GM13977 (cell line): ENCODE results near the gene ORC4.

Experiments
- DNase-seq: peaks from one replicate; pipeline ENCODE4 v3.0.0; 2012; ENCODE audit warnings: low spot score
- in situ Hi-C: fragments of 300-500 bp; cut with MboI; formaldehyde crosslinking; loops from one replicate; pipeline ENCODE4 v1.12.0; 2022; ENCODE audit warnings: low sequenced_read_pairs, low pct_unique_long_range_greater_than_20kb, mixed read lengths, inconsistent platforms; ENCODE audit not compliant: unreplicated experiment
- TF ChIP-seq, protein P1 (sequence below): IDR thresholded peaks from 2 replicates; pipeline ENCODE4 v1.5.1; 2012; ENCODE audit warnings: mild to moderate bottlenecking, control low read depth; ENCODE audit not compliant: insufficient read depth; ENCODE audit errors: extremely low read depth, missing control alignments

ORC4 gene

DNA sequence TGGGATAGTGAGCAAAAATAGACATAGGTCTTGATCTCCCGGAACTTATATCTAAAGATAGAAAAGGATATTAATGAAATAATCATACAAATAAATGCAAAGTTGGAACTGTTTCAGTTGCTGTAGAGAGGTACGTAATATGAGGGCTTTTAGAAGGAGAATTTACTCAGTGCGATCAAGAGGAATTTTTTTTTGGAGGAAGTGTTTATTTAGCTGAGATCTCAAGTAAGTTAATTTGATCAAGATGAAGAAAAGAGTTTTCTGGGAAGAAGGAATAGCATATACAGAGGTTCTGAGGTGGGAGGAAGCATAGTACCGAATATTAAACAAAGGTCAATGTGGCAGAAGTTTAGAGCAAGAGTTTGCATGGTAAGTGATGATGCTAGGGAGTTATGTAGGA is 11.7 kb upstream of the ORC4 start:
- DNase-seq: no peak
- TF ChIP-seq, protein P1, sequence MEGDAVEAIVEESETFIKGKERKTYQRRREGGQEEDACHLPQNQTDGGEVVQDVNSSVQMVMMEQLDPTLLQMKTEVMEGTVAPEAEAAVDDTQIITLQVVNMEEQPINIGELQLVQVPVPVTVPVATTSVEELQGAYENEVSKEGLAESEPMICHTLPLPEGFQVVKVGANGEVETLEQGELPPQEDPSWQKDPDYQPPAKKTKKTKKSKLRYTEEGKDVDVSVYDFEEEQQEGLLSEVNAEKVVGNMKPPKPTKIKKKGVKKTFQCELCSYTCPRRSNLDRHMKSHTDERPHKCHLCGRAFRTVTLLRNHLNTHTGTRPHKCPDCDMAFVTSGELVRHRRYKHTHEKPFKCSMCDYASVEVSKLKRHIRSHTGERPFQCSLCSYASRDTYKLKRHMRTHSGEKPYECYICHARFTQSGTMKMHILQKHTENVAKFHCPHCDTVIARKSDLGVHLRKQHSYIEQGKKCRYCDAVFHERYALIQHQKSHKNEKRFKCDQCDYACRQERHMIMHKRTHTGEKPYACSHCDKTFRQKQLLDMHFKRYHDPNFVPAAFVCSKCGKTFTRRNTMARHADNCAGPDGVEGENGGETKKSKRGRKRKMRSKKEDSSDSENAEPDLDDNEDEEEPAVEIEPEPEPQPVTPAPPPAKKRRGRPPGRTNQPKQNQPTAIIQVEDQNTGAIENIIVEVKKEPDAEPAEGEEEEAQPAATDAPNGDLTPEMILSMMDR: no peak
- in situ Hi-C loops: no loop called here

DNA sequence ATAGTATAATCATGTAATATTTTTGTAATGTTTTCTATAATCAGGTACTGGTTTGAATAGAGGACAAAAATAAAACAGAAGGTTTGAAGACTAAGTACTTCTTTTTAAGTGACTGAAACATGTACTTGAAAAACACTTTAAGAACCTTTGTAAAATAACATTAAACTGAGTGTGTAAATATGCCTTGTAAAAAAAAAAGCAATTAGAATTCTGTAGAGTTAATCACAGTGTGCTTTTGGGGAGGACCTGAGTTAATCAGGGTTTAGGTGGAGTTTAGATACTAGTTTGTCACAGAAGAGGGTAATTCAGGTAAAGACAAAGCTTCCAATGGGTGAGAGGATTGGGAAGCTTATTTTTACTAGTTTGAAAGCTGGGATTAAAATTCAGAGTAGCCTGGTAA is 10.6 kb upstream of the ORC4 start:
- TF ChIP-seq, protein P1: no peak
- no peak for DNase-seq
- in situ Hi-C loops: no loop called here

DNA sequence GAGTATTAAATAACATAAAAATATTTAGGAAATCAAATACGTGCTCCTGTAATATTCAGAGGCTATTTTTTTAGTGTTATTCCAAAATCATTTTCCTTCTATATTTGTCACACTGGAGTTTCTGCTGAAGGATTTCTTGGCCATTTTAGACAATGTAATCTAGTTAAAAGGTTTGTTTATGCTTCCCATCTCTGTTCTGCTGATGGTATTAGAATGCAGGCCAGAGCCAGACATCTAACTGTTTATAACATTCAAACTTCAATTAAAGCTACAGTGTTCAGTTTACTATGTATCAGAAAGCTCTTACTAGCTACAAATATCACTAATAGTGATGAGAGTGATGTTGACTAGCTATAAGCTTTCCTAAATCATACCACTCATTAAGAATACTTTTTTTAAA is 8.2 kb upstream of the ORC4 start:
- TF ChIP-seq, protein P1: no peak
- DNase-seq: no peak
- in situ Hi-C loops: no loop called here

DNA sequence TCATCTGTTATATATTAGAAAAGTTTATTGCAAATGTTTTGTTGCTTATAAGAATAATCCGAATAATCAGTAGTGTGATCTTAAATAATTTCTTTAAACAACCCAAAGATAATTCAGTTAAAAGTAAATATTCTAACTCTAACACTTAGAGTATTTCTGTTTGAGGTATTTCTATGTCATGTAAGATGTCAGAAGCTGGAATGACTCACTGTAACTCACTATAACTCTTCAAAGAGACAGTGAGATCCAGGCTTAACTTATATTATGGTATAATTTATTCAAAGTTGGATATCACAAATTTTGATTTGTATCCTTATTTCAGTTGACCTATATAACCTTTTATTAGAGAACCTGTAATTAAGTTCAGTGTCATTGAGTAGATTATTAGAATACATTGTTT is 7.3 kb upstream of the ORC4 start:
- no peak for DNase-seq
- in situ Hi-C loops: no loop called here
- TF ChIP-seq, protein P1: no peak

DNA sequence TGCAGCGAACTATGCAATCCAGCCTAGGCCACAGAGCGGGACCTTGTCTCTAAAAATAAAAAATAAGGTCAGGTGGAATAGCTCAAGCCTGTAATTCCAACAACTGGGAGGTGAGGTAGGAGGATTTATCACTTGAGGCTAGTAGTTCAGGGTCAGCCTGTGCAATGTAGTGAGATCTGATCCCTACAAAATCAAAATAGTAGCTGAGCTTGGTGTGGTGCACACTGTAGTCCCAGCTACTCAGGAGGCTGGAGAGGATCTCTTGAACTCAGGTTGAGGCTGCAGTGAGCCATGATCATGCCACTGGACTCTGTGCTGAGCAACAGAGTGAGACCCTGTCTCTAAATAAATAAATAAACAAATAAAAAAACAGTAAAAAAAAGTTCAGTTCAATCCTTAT is 6.0 kb upstream of the ORC4 start:
- TF ChIP-seq, protein P1: no peak
- DNase-seq: no peak
- in situ Hi-C loops: no loop called here

DNA sequence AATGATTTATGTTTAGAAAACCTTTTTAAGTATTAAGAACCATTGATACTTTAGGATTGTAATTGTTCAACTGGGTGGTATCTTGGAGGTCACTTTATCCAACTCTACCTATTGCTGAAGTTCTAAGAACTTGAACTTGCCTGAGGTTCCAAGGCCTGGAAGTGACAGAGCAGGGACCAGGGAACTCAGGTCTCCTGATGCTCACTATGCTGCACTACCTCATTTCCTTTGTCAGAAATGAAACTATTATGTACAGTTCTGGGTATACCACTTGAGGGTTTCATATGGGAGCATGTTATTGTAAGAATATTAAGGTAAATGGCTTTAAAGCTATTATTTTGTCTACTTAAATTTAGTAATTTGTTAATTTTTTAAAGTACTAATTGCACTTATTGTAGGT is 3.3 kb upstream of the ORC4 start:
- TF ChIP-seq, protein P1: no peak
- DNase-seq: peak; percentile 9
- in situ Hi-C loops: no loop called here

DNA sequence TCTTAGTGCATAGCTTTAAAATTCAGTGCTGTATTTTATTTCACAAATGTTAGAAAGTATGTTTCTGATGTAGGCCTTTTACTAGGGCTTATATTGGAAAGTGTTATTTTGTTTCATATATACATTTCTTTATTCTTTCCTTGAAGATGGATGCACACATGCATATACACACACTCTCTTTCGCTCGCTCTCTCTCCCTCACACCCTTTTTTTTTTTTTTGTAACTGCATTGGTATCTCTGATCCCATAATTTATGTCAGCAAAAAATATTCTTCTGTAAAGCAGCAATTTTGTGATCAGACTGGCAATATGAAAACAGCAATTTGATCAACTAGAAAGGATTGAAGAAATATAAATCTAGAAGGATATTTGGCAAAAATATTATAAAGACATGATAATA is 2.3 kb upstream of the ORC4 start:
- in situ Hi-C loops: no loop called here
- no peak for DNase-seq
- TF ChIP-seq, protein P1: no peak
